Adipose tissue (tissue), 3 donors: ENCODE data around the gene JTB. TPM values are rescaled to one million over a fixed set of nuclear protein-coding genes. Genes with fewer than 3 reads are reported as not detected.

ENCODE experiments used
- polyA plus RNA-seq, 3 donors: library from polyadenylated mRNA; stranded (reverse); fragments of 200-250 nt; gene quantifications; one replicate each; pipeline ENCODE4 v1.2.3, GENCODE V29; 2013
- donor health status: healthy with polysubstance abuse.
- donor health status: Bipolar disorder and iron deficiency.
- donor health status: healthy.

JTB gene
- polyA plus RNA-seq, 3 donors = 159 to 196 (median 178) TPM

Other genes with a start within 250 kb of the JTB start
- 10 to 100 TPM; 17.8 to 31.3 (median 28.0) TPM for gene INTS3, start 249.6 kb downstream of the JTB start, polyA plus RNA-seq
- 100 to 1,000 TPM in 1 of 3 donors, 10 to 100 TPM in 2; 22.2 to 111 (median 83.7) TPM for gene SLC27A3, start 202.3 kb downstream of the JTB start, polyA plus RNA-seq
- 1 to 10 TPM; 2.6 to 5.6 (median 4.4) TPM for gene GATAD2B, start 54.7 kb downstream of the JTB start, polyA plus RNA-seq
- 10 to 100 TPM; 17.2 to 40.2 (median 37.1) TPM for gene DENND4B, start 31.0 kb downstream of the JTB start, polyA plus RNA-seq
- 10 to 100 TPM; 15.4 to 38.1 (median 24.2) TPM for gene CRTC2, start 19.1 kb downstream of the JTB start, polyA plus RNA-seq
- gene SLC39A1, start 14.1 kb downstream of the JTB start, polyA plus RNA-seq = 10 to 100 TPM; 44.4 to 95.8 (median 58.5) TPM
- gene CREB3L4, start 9.8 kb downstream of the JTB start, polyA plus RNA-seq = 10 to 100 TPM; 10.7 to 12.3 (median 12.1) TPM
- 100 to 1,000 TPM in 2 of 3 donors, 10 to 100 TPM in 1; 68.2 to 759 (median 165) TPM for gene RAB13, start 8.7 kb upstream of the JTB start, polyA plus RNA-seq
- gene RPS27, start 13.1 kb upstream of the JTB start, polyA plus RNA-seq = over 10,000 TPM in 2 of 3 donors, 1,000 to 10,000 TPM in 1; 8,955 to 19,190 (median 11,429) TPM
- under 1 TPM in 1 of 3 donors, not detected in 2; 0.02 TPM for gene NUP210L, start 177.4 kb upstream of the JTB start, polyA plus RNA-seq
- gene TPM3, start 214.4 kb upstream of the JTB start, polyA plus RNA-seq = 100 to 1,000 TPM in 2 of 3 donors, 10 to 100 TPM in 1; 68.2 to 233 (median 184) TPM
- gene CFAP141, start 228.7 kb upstream of the JTB start, polyA plus RNA-seq = not detected
- gene UBAP2L, start 243.3 kb upstream of the JTB start, polyA plus RNA-seq = 10 to 100 TPM; 35.8 to 70.9 (median 67.5) TPM